ENCODE results near the gene STX18.

DNA sequence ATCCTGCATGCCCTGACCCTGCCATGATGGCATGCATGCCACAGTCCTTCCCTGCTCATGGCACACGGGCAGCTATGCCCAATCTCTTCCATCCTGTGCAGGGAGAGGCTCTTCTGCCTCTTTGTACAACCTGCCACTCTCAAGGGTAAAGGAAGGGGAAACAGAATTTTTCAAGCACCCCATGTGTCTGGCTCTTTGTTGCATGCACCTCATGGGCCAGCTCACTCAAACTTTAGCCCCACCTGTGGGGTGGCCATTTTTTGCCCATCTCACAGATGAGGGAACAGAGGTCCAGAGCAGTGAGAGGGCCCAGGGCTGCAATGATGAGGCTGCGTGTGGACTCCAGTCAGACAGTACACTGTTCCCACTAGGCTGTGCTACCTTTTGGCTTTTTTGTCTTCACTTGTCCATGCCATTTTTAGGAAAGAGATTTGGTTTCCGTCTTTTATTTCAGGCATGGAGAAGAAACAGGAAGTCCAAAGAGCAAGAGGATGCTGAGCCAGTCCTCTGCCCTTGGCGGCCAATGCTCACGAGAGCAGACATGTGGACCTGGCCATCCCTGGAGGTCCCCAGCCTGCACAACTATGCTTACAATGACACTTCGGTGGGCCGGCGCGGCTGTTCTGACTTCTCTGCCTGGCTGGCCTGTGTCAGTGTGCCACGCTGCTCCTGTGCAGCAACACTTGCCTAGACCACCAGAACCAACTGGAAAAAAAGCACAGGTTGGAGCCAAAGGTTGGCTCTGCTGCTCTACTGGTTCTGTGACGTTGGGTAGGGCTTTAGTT lies 109.3 kb downstream of the STX18 start:
- TF ChIP-seq, protein P1, sequence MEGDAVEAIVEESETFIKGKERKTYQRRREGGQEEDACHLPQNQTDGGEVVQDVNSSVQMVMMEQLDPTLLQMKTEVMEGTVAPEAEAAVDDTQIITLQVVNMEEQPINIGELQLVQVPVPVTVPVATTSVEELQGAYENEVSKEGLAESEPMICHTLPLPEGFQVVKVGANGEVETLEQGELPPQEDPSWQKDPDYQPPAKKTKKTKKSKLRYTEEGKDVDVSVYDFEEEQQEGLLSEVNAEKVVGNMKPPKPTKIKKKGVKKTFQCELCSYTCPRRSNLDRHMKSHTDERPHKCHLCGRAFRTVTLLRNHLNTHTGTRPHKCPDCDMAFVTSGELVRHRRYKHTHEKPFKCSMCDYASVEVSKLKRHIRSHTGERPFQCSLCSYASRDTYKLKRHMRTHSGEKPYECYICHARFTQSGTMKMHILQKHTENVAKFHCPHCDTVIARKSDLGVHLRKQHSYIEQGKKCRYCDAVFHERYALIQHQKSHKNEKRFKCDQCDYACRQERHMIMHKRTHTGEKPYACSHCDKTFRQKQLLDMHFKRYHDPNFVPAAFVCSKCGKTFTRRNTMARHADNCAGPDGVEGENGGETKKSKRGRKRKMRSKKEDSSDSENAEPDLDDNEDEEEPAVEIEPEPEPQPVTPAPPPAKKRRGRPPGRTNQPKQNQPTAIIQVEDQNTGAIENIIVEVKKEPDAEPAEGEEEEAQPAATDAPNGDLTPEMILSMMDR (IDR thresholded peaks at IDR 0.05) = no peak
- TF ChIP-seq EZH2 (IDR thresholded peaks at IDR 0.05) = no peak

Measured in neural progenitor cell (in vitro differentiated cells).